GM20000 (cell line): ENCODE measurements around the gene SLC36A2.

Experiments
- DNase-seq: peaks from one replicate; pipeline ENCODE4 v3.0.0; 2012; ENCODE audit warnings: low spot score
- CTCF ChIP-seq: IDR thresholded peaks from 2 replicates; pipeline ENCODE4 v1.5.1; 2012; ENCODE audit warnings: mild to moderate bottlenecking, control low read depth; ENCODE audit errors: extremely low read depth, missing control alignments

SLC36A2 gene

GRCh38 chr5:151270599-151270998 is 76.8 kb downstream of the SLC36A2 start:
- peak; percentile 65 for DNase-seq
- no peak for TF ChIP-seq CTCF

GRCh38 chr5:151267491-151268260 is 79.7 kb downstream of the SLC36A2 start:
- TF ChIP-seq CTCF = no peak
- DNase-seq = no peak
